Endothelial cell (in vitro differentiated cells): ENCODE measurements around the gene AKAP13. TPM values are rescaled to one million over a fixed set of nuclear protein-coding genes. Genes with fewer than 3 reads are reported as not detected.
"Not testable (repeated sequence)": the region's sequence is repeated elsewhere in the genome, so short reads cannot be mapped to it uniquely, and the experiment has no call there.

Experiments
- DNase-seq: peaks from one replicate; pipeline ENCODE4 v3.0.0; 2021; ENCODE audit warnings: low spot score
- H3K27ac Mint-ChIP-seq: one replicate; pipeline ENCODE4 v1.8.0; 2021; ENCODE audit warnings: mixed read lengths, inconsistent platforms; ENCODE audit not compliant: unreplicated experiment
- H3K27me3 Mint-ChIP-seq: one replicate; pipeline ENCODE4 v1.8.0; 2021; ENCODE audit warnings: mild to moderate bottlenecking, moderate library complexity, mixed read lengths, inconsistent platforms; ENCODE audit not compliant: unreplicated experiment
- H3K36me3 Mint-ChIP-seq: one replicate; pipeline ENCODE4 v1.8.0; 2021; ENCODE audit warnings: mild to moderate bottlenecking, low read depth, mixed read lengths, inconsistent platforms; ENCODE audit not compliant: unreplicated experiment
- H3K4me1 Mint-ChIP-seq: one replicate; pipeline ENCODE4 v1.8.0; 2021; ENCODE audit warnings: mild to moderate bottlenecking, mixed read lengths, inconsistent platforms; ENCODE audit not compliant: unreplicated experiment
- H3K4me3 Mint-ChIP-seq: one replicate; pipeline ENCODE4 v1.8.0; 2021; ENCODE audit warnings: mild to moderate bottlenecking, mixed read lengths, inconsistent platforms; ENCODE audit not compliant: unreplicated experiment
- H3K9me3 Mint-ChIP-seq: one replicate; pipeline ENCODE4 v1.8.0; 2021; ENCODE audit warnings: mixed read lengths, inconsistent platforms; ENCODE audit not compliant: unreplicated experiment
- microRNA-seq: library from miRNA; unstranded; fragments of <30 nt; microRNA quantifications from one replicate; pipeline ENCODE4, GENCODE V29; 2020; ENCODE audit not compliant: unreplicated experiment
- total RNA-seq: library from RNA; stranded (reverse); fragmentation: NEBNext Ultra II Directional; extraction: Animal tissue kit (Norgen Biotek cat#: 25700); gene quantifications from one replicate; pipeline ENCODE4 v1.2.1, GENCODE V29; 2021; ENCODE audit not compliant: unreplicated experiment
- TF ChIP-seq, protein P1 (sequence below): fragments of 200-600 bp; sonication (generic); IDR thresholded peaks from one replicate; pipeline ENCODE4 v1.5.0; 2021; ENCODE audit warnings: antibody characterized with exemption; ENCODE audit not compliant: unreplicated experiment

AKAP13 gene
- total RNA-seq, 1 donor from 2014 or later, result 249 TPM

DNA sequence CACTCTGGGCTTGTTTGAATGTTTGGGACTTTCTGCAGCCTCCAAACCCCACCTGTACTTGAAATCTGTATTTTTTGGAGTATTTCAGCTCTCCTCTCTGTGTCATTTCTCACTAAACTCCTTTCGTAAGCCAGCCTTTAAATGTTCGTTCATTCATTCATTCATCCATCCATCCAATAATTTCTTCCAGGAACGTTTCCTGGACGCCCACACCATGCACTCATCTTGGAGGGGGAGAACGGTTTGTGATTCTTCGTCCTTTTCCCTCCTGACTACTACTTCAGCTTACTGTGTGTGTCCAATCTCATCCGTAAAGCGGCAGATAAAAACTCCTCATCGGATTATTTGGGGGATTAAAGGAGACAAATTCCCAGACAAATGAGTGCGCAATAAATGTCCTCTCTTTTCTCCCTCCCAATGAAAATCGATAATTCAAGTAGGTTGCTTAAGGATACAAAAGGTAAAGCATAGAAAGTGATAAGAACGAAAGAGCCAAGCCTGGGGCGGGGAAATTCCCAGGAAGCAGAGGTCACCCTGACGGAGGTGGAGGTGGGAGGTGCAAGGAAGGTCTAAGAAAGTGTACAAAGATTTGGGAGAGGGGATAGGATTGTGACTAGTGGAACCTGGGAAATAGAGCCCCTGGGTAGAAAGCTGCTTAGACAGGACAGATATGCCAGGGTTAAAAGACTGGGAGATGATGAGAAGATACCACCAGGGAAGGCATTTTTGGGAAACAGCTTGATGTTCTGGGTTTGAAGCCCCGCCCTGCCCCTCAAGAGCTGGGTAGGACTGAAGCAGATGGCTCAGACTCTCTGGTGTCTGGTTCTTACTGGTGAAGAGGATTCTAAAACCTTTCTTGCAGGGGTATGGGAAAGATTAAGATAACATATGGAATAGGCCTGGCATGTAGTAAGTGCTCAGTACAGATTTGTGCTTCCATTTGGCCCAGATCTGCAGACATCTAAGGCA, 415.2 kb downstream of the AKAP13 start:
- H3K9me3 Mint-ChIP-seq, result no peaks in the 10 kb centered on the region
- peaks cover 5% of the 10 kb centered on the region for H3K27me3 Mint-ChIP-seq
- TF ChIP-seq, protein P1, sequence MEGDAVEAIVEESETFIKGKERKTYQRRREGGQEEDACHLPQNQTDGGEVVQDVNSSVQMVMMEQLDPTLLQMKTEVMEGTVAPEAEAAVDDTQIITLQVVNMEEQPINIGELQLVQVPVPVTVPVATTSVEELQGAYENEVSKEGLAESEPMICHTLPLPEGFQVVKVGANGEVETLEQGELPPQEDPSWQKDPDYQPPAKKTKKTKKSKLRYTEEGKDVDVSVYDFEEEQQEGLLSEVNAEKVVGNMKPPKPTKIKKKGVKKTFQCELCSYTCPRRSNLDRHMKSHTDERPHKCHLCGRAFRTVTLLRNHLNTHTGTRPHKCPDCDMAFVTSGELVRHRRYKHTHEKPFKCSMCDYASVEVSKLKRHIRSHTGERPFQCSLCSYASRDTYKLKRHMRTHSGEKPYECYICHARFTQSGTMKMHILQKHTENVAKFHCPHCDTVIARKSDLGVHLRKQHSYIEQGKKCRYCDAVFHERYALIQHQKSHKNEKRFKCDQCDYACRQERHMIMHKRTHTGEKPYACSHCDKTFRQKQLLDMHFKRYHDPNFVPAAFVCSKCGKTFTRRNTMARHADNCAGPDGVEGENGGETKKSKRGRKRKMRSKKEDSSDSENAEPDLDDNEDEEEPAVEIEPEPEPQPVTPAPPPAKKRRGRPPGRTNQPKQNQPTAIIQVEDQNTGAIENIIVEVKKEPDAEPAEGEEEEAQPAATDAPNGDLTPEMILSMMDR, result no peak
- H3K4me3 Mint-ChIP-seq, result peak overlapping the region; percentile 83
- no peak for DNase-seq
- peaks cover 12% of the 10 kb centered on the region for H3K36me3 Mint-ChIP-seq
- peaks cover 13% of the 10 kb centered on the region for H3K4me1 Mint-ChIP-seq
- no peak overlapping the region for H3K27ac Mint-ChIP-seq

DNA sequence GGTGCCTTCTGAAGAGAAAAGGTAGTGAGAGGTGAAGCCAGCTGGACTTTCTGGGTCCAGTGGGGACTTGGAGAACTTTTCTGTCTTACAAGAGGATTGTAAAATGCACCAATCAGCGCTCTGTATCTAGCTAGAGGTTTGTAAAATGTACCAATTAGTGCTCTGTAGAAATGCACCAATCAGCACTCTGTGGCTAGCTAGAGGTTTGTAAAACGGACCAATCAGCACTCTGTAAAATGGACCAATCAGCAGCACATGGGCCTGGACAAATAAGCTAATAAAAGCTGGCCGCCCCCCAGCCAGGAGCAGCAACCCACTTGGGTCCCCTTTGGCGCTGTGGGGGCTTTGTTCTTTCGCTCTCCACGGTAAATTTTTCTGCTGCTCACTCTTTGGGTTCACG, 416.0 kb downstream of the AKAP13 start:
- peaks cover 11% of the 10 kb centered on the region for H3K36me3 Mint-ChIP-seq
- H3K27me3 Mint-ChIP-seq, H3K9me3 Mint-ChIP-seq, H3K4me3 Mint-ChIP-seq, H3K27ac Mint-ChIP-seq, DNase-seq: not testable (repeated sequence)
- H3K4me1 Mint-ChIP-seq, result peaks cover 13% of the 10 kb centered on the region

Small RNAs within 50 kb of the gene (microRNA-seq; reads per million reads assigned to microRNA genes)
- gene MIR1276 (6.9 reads per million, percentile 53 among the genes with 10 or more reads in this experiment), gene MIR7706 (209 reads per million, percentile 85 among the genes with 10 or more reads in this experiment)
